Neural progenitor cell (in vitro differentiated cells): ENCODE data around the gene ATP1A3. TPM values are rescaled to one million over a fixed set of nuclear protein-coding genes. Genes with fewer than 3 reads are reported as not detected.
"Not testable (repeated sequence)": the region's sequence is repeated elsewhere in the genome, so short reads cannot be mapped to it uniquely, and the experiment has no call there.

Experiments
- DNase-seq: peaks from one replicate; pipeline ENCODE4 v3.0.0-alpha.2; 2016; ENCODE audit warnings: low spot score
- H2AFZ ChIP-seq: fragments of 200-600 bp; sonication (generic); replicated peaks from 2 replicates; pipeline ENCODE4 v1.6.1; 2016; ENCODE audit warnings: antibody characterized with exemption
- H3F3A ChIP-seq: fragments of 200-600 bp; sonication (generic); 2 replicates; pipeline ENCODE4 v1.6.1; 2016; ENCODE audit warnings: antibody characterized with exemption, low read depth
- H3K27ac ChIP-seq: fragments of 200-600 bp; sonication (generic); 2 replicates; pipeline ENCODE4 v1.5.1; 2016; ENCODE audit warnings: mild to moderate bottlenecking
- H3K27me3 ChIP-seq: fragments of 200-600 bp; sonication (generic); 2 replicates; pipeline ENCODE4 v1.6.1; 2016; ENCODE audit warnings: mild to moderate bottlenecking, moderate library complexity
- H3K36me3 ChIP-seq: fragments of 200-600 bp; sonication (generic); 2 replicates; pipeline ENCODE4 v1.5.1; 2016
- H3K4me1 ChIP-seq: fragments of 200-600 bp; sonication (generic); 2 replicates; pipeline ENCODE4 v1.6.1; 2016; ENCODE audit warnings: mixed run types
- H3K4me2 ChIP-seq: fragments of 200-600 bp; sonication (generic); 2 replicates; pipeline ENCODE4 v1.6.1; 2016
- H3K4me3 ChIP-seq: fragments of 200-600 bp; sonication (generic); 2 replicates; pipeline ENCODE4 v1.5.1; 2016
- H3K79me2 ChIP-seq: fragments of 200-600 bp; sonication (generic); 2 replicates; pipeline ENCODE4 v1.6.1; 2016; ENCODE audit warnings: low read depth
- H3K9ac ChIP-seq: fragments of 200-600 bp; sonication (generic); 2 replicates; pipeline ENCODE4 v1.6.1; 2016
- H3K9me3 ChIP-seq: fragments of 200-600 bp; sonication (generic); 2 replicates; pipeline ENCODE4 v1.5.1; 2016; ENCODE audit warnings: low read depth
- H4K20me1 ChIP-seq: fragments of 200-600 bp; sonication (generic); 2 replicates; pipeline ENCODE4 v1.6.1; 2016; ENCODE audit warnings: low read depth
- H3K27ac Mint-ChIP-seq: 3 replicates; pipeline ENCODE4 v1.8.0; 2021; ENCODE audit warnings: mixed read lengths
- H3K27me3 Mint-ChIP-seq: 2 replicates; pipeline ENCODE4 v1.8.0; 2022; ENCODE audit warnings: low read depth, mild to moderate bottlenecking, inconsistent platforms, moderate library complexity, mixed read lengths; ENCODE audit not compliant: insufficient read depth
- H3K36me3 Mint-ChIP-seq: 3 replicates; pipeline ENCODE4 v1.8.0; 2021; ENCODE audit warnings: mixed read lengths
- H3K4me1 Mint-ChIP-seq: 3 replicates; pipeline ENCODE4 v1.8.0; 2021; ENCODE audit warnings: mixed read lengths
- H3K4me3 Mint-ChIP-seq: 3 replicates; pipeline ENCODE4 v1.8.0; 2021; ENCODE audit warnings: mild to moderate bottlenecking, moderate library complexity, mixed read lengths
- H3K9me3 Mint-ChIP-seq: 3 replicates; pipeline ENCODE4 v1.8.0; 2020; ENCODE audit warnings: mixed read lengths
- EZH2 ChIP-seq: fragments of 200-600 bp; sonication (generic); IDR thresholded peaks from 2 replicates; pipeline ENCODE4 v1.6.1; 2017; ENCODE audit warnings: antibody characterized with exemption, mild to moderate bottlenecking, moderate library complexity
- EZH2phosphoT487 ChIP-seq: fragments of 200-600 bp; sonication (generic); IDR thresholded peaks from 2 replicates; pipeline ENCODE4 v1.6.1; 2017; ENCODE audit warnings: antibody characterized with exemption
- total RNA-seq: library from RNA; depleted of rRNA; stranded (reverse); fragments of >200 nt; gene quantifications from 2 replicates; pipeline ENCODE4 v1.2.3, GENCODE V29; 2015; ENCODE audit warnings: low replicate concordance
- TF ChIP-seq, protein P1 (sequence below): fragments of 200-600 bp; sonication (generic); IDR thresholded peaks from 2 replicates; pipeline ENCODE4 v1.5.1; 2017; ENCODE audit warnings: antibody characterized with exemption, mild to moderate bottlenecking

Gene ATP1A3
- total RNA-seq, 1 donor from 2014 or later: not detected

DNA sequence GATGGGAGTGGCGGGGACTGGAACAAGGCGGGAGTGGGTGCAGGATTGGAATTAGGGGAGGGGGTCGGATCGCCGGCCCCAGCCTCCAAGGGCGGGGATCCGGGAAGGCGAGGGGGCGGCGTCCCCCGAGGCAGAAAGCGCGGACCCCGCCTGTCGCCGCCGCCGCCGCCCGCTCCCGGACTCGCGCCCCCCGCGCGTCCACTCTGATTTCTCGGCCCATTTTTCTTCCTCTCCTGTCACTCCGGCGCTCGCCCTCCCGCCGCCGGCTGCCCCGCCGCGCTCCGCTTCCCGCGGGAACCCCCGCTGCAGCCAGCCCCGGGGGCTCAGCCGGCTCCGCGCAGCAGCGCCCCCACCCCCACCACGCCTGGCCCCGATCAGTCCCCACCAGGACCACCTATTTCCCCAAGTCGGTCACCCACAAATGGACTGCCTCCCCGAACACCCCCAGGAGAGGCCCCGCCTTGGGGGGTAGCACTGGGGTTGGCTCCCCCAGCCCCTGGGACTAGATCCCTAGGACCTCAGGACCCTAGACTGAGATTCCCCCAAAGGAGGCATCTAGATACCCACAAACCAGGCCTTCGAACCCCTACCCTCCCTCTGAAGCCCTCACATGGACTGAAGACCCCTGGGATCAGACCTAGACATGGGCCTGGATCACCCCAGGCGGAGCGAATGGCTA lies 53.2 kb downstream of the ATP1A3 start:
- no peaks in the 10 kb centered on the region for H3K9me3 ChIP-seq
- H3K9me3 Mint-ChIP-seq: peaks cover 7% of the 10 kb centered on the region
- peaks cover 8% of the 10 kb centered on the region for H3F3A ChIP-seq
- peak overlapping the region; percentile 86 for H2AFZ ChIP-seq
- TF ChIP-seq EZH2phosphoT487 (no peak), EZH2 (peak; percentile 53)
- TF ChIP-seq, protein P1, sequence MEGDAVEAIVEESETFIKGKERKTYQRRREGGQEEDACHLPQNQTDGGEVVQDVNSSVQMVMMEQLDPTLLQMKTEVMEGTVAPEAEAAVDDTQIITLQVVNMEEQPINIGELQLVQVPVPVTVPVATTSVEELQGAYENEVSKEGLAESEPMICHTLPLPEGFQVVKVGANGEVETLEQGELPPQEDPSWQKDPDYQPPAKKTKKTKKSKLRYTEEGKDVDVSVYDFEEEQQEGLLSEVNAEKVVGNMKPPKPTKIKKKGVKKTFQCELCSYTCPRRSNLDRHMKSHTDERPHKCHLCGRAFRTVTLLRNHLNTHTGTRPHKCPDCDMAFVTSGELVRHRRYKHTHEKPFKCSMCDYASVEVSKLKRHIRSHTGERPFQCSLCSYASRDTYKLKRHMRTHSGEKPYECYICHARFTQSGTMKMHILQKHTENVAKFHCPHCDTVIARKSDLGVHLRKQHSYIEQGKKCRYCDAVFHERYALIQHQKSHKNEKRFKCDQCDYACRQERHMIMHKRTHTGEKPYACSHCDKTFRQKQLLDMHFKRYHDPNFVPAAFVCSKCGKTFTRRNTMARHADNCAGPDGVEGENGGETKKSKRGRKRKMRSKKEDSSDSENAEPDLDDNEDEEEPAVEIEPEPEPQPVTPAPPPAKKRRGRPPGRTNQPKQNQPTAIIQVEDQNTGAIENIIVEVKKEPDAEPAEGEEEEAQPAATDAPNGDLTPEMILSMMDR: no peak
- no peaks in the 10 kb centered on the region for H3K79me2 ChIP-seq
- H3K27ac Mint-ChIP-seq: no peak overlapping the region
- H3K27ac ChIP-seq: no peak overlapping the region
- H3K36me3 Mint-ChIP-seq: peaks cover 4% of the 10 kb centered on the region
- peak overlapping the region; percentile 86 for H3K4me2 ChIP-seq
- H4K20me1 ChIP-seq: no peaks in the 10 kb centered on the region
- H3K4me1 ChIP-seq: no peaks in the 10 kb centered on the region
- H3K27me3 Mint-ChIP-seq: peaks cover 37% of the 10 kb centered on the region
- peak overlapping the region; percentile 90 for H3K4me3 Mint-ChIP-seq
- no peak overlapping the region for H3K9ac ChIP-seq
- H3K4me3 ChIP-seq: peak overlapping the region; percentile 50
- no peaks in the 10 kb centered on the region for H3K36me3 ChIP-seq
- DNase-seq: no peak
- H3K27me3 ChIP-seq: peaks cover 74% of the 10 kb centered on the region
- H3K4me1 Mint-ChIP-seq: peaks cover 14% of the 10 kb centered on the region

GRCh38 chr19:41939861-41940730 lies 53.9 kb downstream of the ATP1A3 start:
- Mint-ChIP-seq H3K36me3 (peaks cover 4% of the 10 kb centered on the region), H3K9me3 (peaks cover 7% of the 10 kb centered on the region), H3K4me3 (peak overlapping the region; percentile 90), H3K4me1 (peaks cover 14% of the 10 kb centered on the region), H3K27ac (peak overlapping the region; percentile 50), H3K27me3 (peaks cover 42% of the 10 kb centered on the region)
- Histone ChIP-seq H3K27me3 (peaks cover 82% of the 10 kb centered on the region), H3K4me3 (peak overlapping the region; percentile 50), H3K27ac (no peak overlapping the region), H3K9me3 (no peaks in the 10 kb centered on the region), H3K36me3 (no peaks in the 10 kb centered on the region), H2AFZ (peak overlapping the region; percentile 86), H3K79me2 (no peaks in the 10 kb centered on the region), H3F3A (peaks cover 8% of the 10 kb centered on the region), H3K4me1 (no peaks in the 10 kb centered on the region), H4K20me1 (no peaks in the 10 kb centered on the region), H3K4me2 (peak overlapping the region; percentile 86), H3K9ac (no peak overlapping the region)
- TF ChIP-seq EZH2 (peak; percentile 90), EZH2phosphoT487 (peak; percentile 77)
- TF ChIP-seq, protein P1: no peak
- DNase-seq: peak; percentile 62

GRCh38 chr19:41939209-41939608 lies 54.8 kb downstream of the ATP1A3 start:
- not testable (repeated sequence) for H3F3A ChIP-seq, H3K4me3 Mint-ChIP-seq, H3K27ac Mint-ChIP-seq, H3K4me1 ChIP-seq, H4K20me1 ChIP-seq, DNase-seq, H3K9ac ChIP-seq, H3K4me3 ChIP-seq, H3K36me3 Mint-ChIP-seq, H2AFZ ChIP-seq, H3K36me3 ChIP-seq, H3K9me3 ChIP-seq, H3K9me3 Mint-ChIP-seq, H3K27ac ChIP-seq, H3K79me2 ChIP-seq, H3K4me2 ChIP-seq
- Mint-ChIP-seq H3K27me3 (peaks cover 46% of the 10 kb centered on the region), H3K4me1 (peaks cover 16% of the 10 kb centered on the region)
- peaks cover 90% of the 10 kb centered on the region for H3K27me3 ChIP-seq
